ENCODE results near the gene RAB14. TPM values are rescaled to one million over a fixed set of nuclear protein-coding genes. Genes with fewer than 3 reads are reported as not detected.

RAB14 gene
- total and polyA plus RNA-seq, 2 donors from 2014 or later, result 48.0 to 78.6 TPM

DNA sequence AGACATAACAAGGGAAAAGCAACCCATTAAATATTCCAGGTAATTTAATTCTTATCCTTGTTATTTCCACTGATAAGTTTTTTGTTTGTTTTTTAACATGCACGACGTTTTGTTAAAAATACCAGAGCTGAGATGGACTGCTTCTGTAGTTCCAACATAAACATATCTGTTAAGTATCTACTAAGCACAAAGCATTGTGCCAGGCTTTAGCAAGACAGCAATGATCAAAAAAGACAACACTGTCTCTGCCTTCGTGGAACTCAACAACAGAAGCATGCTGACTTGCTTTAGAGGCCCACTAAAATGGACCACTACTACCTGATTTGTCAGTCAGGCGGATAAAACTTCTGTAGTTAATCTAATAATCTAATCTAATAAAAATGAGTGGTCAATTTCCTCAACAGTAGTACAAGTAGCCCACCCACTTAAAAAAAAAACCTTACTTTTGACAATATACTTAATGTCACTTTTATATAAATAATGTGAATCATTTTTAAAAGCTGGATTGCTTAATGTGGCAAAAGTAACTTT, 3.1 kb downstream of the RAB14 start:
- Histone ChIP-seq H3K27me3 (ENCODE audit: control insufficient read depth, insufficient read depth, low read length) (no peaks in the 10 kb centered on the region), H3K27ac (ENCODE audit: low read depth in 2 of 2, low read length in 2 of 2) (no peak overlapping the region), H3K36me3 (ENCODE audit: control insufficient read depth in 2 of 3, insufficient read depth in 3 of 3, low read length in 3 of 3) (no peaks in the 10 kb centered on the region), H3K9me3 (ENCODE audit: control insufficient read depth in 2 of 3, insufficient read depth in 1 of 3, low read length in 3 of 3) (no peaks in the 10 kb centered on the region), H3K4me3 (ENCODE audit: low read length in 3 of 3) (peak overlapping the region in 2 of 3 donors; percentile 9 to 82), H3K9ac (ENCODE audit: low read length in 3 of 3) (peak overlapping the region in 1 of 3 donors; percentile 63), H3K4me1 (ENCODE audit: control insufficient read depth in 2 of 3, insufficient read depth in 2 of 3, low read depth in 1 of 3, low read length in 3 of 3) (peaks cover 0 to 50% (median 26%) of the 10 kb centered on the region in 3 donors)
- intact Hi-C loops (cut with DNase I), result no loop called here
- DNase-seq, result no peak
- TF ChIP-seq, protein P1, sequence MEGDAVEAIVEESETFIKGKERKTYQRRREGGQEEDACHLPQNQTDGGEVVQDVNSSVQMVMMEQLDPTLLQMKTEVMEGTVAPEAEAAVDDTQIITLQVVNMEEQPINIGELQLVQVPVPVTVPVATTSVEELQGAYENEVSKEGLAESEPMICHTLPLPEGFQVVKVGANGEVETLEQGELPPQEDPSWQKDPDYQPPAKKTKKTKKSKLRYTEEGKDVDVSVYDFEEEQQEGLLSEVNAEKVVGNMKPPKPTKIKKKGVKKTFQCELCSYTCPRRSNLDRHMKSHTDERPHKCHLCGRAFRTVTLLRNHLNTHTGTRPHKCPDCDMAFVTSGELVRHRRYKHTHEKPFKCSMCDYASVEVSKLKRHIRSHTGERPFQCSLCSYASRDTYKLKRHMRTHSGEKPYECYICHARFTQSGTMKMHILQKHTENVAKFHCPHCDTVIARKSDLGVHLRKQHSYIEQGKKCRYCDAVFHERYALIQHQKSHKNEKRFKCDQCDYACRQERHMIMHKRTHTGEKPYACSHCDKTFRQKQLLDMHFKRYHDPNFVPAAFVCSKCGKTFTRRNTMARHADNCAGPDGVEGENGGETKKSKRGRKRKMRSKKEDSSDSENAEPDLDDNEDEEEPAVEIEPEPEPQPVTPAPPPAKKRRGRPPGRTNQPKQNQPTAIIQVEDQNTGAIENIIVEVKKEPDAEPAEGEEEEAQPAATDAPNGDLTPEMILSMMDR (IDR thresholded peaks at IDR 0.05; ENCODE audit: borderline replicate concordance, extremely low read depth, insufficient read depth), result no peak
- no peak for FAIRE-seq

DNA sequence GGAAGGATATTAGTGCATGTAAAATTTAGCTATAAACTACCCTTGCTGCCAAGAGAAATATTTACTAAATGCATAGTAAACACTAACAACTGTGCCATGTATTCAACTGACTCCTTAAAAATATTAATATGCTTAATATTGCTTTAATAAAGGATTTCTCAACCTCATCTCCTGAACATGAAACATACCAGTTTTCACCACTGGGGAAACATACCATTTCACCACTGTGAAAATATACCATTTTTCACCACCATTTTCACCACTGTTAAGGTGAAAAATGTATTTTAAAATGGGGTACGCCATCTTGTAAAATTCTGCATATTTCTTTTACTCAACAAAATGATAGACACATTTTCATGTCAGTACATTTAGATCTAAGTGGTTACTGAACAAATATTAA, 4.5 kb downstream of the RAB14 start:
- Histone ChIP-seq H3K27me3 (ENCODE audit: control insufficient read depth, insufficient read depth, low read length) (no peaks in the 10 kb centered on the region), H3K9ac (ENCODE audit: low read length in 3 of 3) (no peak overlapping the region), H3K27ac (ENCODE audit: low read depth in 2 of 2, low read length in 2 of 2) (no peak overlapping the region), H3K36me3 (ENCODE audit: control insufficient read depth in 2 of 3, insufficient read depth in 3 of 3, low read length in 3 of 3) (no peaks in the 10 kb centered on the region), H3K9me3 (ENCODE audit: control insufficient read depth in 2 of 3, insufficient read depth in 1 of 3, low read length in 3 of 3) (no peaks in the 10 kb centered on the region), H3K4me3 (ENCODE audit: low read length in 3 of 3) (no peak overlapping the region), H3K4me1 (ENCODE audit: control insufficient read depth in 2 of 3, insufficient read depth in 2 of 3, low read depth in 1 of 3, low read length in 3 of 3) (peaks cover 2 to 57% (median 26%) of the 10 kb centered on the region in 3 donors)
- intact Hi-C loops (cut with DNase I), result no loop called here
- DNase-seq, result no peak
- FAIRE-seq, result no peak
- TF ChIP-seq, protein P1 (IDR thresholded peaks at IDR 0.05; ENCODE audit: borderline replicate concordance, extremely low read depth, insufficient read depth), result no peak

DNA sequence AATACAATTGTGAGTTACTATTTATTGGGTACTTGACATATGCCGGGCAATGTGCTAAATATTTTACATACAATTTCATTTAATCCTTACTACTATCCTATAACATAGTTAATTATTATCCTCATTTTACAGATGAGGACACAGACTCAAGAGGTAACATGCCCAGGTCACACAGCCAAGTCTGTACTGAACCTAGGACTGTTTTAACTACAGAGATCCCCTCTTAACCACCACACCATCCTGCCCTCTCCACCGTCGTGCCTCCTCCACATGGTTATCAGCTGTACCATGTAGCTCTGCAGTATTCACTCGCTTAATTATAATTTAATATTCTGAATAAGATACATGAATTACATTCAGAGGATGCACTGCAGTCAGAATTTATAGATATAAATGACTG, 5.3 kb downstream of the RAB14 start:
- no peak for FAIRE-seq
- H3K4me1 ChIP-seq (ENCODE audit: control insufficient read depth in 2 of 3, insufficient read depth in 2 of 3, low read depth in 1 of 3, low read length in 3 of 3), result peaks cover 2 to 60% (median 26%) of the 10 kb centered on the region in 3 donors
- intact Hi-C loops (cut with DNase I), result no loop called here
- H3K36me3 ChIP-seq (ENCODE audit: control insufficient read depth in 2 of 3, insufficient read depth in 3 of 3, low read length in 3 of 3), result no peaks in the 10 kb centered on the region
- TF ChIP-seq, protein P1 (IDR thresholded peaks at IDR 0.05; ENCODE audit: borderline replicate concordance, extremely low read depth, insufficient read depth), result no peak
- no peak overlapping the region for H3K27ac ChIP-seq (ENCODE audit: low read depth in 2 of 2, low read length in 2 of 2)
- no peaks in the 10 kb centered on the region for H3K27me3 ChIP-seq (ENCODE audit: control insufficient read depth, insufficient read depth, low read length)
- no peak overlapping the region for H3K9ac ChIP-seq (ENCODE audit: low read length in 3 of 3)
- no peak for DNase-seq
- H3K4me3 ChIP-seq (ENCODE audit: low read length in 3 of 3), result no peak overlapping the region
- no peaks in the 10 kb centered on the region for H3K9me3 ChIP-seq (ENCODE audit: control insufficient read depth in 2 of 3, insufficient read depth in 1 of 3, low read length in 3 of 3)

DNA sequence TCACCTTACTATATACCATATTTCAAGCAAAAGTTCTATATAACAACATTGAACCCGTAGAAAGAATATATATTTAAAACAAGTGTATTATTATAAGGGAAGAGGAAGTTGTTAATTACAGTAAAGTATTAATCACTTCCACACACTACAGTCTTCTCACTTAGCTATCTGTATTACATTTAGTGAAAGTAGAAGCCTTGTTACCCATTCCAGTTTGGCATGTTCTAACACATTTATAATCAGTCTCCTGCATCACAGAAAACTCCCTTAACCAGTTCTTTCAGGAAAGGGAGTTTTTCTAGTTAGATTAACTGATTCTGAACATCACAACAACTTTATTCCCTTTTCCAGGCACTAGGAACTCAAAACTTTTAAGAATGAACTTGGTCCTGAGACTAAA, 6.9 kb downstream of the RAB14 start:
- Histone ChIP-seq H3K9ac (ENCODE audit: low read length in 3 of 3) (peak overlapping the region in 1 of 3 donors; percentile 3), H3K4me1 (ENCODE audit: control insufficient read depth in 2 of 3, insufficient read depth in 2 of 3, low read depth in 1 of 3, low read length in 3 of 3) (peaks cover 2 to 62% (median 22%) of the 10 kb centered on the region in 3 donors), H3K36me3 (ENCODE audit: control insufficient read depth in 2 of 3, insufficient read depth in 3 of 3, low read length in 3 of 3) (no peaks in the 10 kb centered on the region), H3K27ac (ENCODE audit: low read depth in 2 of 2, low read length in 2 of 2) (no peak overlapping the region), H3K9me3 (ENCODE audit: control insufficient read depth in 2 of 3, insufficient read depth in 1 of 3, low read length in 3 of 3) (no peaks in the 10 kb centered on the region), H3K4me3 (ENCODE audit: low read length in 3 of 3) (no peak overlapping the region), H3K27me3 (ENCODE audit: control insufficient read depth, insufficient read depth, low read length) (no peaks in the 10 kb centered on the region)
- TF ChIP-seq, protein P1 (IDR thresholded peaks at IDR 0.05; ENCODE audit: borderline replicate concordance, extremely low read depth, insufficient read depth), result no peak
- DNase-seq (peak in 1 of 5 donors; percentile 36), FAIRE-seq (no peak)
- intact Hi-C loops (cut with DNase I), result no loop called here

Data from kidney (tissue), 14 donors.